ENCODE measurements around the gene MICAL3.

Gene MICAL3

GRCh38 chr22:17868771-17869170, 155.6 kb downstream of the MICAL3 start:
- DNase-seq (ENCODE audit: low read depth in 2 of 2): no peak

- no peak for DNase-seq (ENCODE audit: low read depth in 2 of 2)
These were observed 157.1 kb downstream of the MICAL3 start for GRCh38 chr22:17867160-17867785.

DNA sequence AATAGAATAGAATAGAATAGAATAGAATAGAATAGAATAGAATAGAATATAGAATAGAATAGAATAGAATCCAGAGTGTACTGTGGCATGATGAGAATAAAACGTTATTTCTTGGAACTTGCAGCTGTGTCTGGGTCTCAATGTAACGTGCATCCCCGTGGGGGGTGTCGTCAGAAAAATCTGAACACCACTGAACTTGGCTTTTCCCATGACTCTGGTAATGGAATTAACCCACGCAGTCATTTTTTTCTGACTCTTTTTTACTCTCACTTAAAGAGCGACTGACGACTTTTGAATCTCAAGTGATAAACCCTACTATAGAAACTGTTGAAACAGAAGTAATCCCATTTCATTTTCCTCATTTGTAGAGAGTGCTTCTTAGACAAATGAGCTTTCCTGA, 157.7 kb downstream of the MICAL3 start:
- DNase-seq (ENCODE audit: low read depth in 2 of 2): no peak

GRCh38 chr22:17866127-17866526, 158.2 kb downstream of the MICAL3 start:
- no peak for DNase-seq (ENCODE audit: low read depth in 2 of 2)

DNA sequence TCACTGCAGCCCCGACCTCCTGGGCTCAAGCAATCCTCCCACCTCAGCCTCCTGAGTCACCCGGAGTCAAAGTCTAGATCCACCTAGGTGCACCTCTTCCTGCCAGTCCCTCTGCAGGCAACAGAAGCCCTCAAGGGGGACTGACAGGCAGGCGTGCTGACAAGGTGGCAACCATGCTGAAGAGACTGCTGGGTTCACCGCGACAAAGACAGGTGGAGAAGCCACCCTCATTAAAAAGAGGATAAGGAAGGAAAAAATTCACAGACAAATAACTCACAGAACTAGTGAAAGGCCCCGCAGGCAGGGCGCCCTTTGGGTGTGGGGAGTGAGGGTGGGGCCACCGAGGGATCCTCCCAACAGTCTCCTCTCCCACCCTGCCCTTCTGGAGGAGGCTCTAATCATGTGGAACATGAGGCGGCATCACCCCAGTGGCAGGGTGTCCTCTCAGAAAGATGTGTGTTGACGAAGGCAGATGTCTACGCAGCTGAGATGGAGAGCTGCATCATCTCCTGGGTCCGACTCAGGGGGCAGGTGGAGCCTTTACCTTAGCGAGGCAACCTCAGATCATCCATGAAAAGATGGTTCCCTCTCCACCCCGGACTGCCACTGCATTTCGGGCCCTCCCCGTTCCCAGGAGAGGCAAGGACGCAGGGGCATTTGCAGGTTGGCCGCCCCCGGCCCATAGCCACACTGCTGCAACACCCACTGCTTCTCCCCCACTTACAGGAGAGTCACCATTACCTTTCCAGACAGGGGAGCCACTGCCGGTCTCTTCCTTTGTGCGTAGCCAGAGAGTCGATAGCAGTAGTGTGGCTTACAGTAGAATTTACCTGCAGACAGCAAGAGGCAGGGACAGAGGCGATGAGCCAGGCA, 158.9 kb downstream of the MICAL3 start:
- DNase-seq (ENCODE audit: low read depth in 2 of 2): no peak

DNA sequence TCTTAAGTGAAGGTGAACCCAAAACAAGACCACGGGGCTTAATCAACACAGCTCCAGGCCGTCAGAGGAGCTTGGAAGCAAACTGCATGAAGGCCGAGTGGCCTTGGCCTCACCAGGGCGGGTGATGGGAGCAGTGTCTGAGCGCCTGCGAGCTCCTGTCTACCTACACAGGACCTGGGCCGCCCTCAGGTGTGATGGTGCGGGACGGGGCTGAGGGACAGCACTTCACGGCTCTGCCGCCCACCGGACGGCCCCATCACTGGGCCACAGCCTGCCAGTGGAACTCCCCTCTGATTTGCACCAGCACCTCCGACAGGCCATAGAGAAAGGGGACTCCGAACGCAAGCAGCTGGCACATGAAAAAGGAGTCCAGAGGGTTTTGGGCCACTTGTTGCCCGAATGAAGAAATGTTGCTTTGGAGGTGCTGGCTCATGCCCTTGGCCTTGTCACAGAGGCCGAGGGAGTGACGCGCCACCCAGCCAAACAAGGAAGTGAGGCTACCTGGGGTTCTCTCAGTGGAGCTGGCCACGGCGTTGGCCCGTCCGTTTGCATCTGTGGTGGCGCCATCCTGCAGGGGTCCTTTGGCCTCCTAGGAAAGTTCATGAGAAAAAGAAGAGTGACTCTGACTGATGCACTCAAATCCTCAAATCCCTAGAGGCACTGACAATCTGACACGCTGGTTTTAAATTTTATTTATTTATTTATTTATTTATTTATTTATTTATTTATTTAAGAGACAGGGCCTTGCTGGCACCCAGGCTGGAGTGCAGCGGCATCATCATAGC, 159.8 kb downstream of the MICAL3 start:
- no peak for DNase-seq (ENCODE audit: low read depth in 2 of 2)

- DNase-seq (ENCODE audit: low read depth in 2 of 2): no peak
These were observed 161.6 kb downstream of the MICAL3 start for GRCh38 chr22:17862646-17863181.

GRCh38 chr22:17861909-17862308, 162.5 kb downstream of the MICAL3 start:
- no peak for DNase-seq (ENCODE audit: low read depth in 2 of 2)

GRCh38 chr22:17860220-17860965, 164.0 kb downstream of the MICAL3 start:
- DNase-seq (ENCODE audit: low read depth in 2 of 2): no peak

DNA sequence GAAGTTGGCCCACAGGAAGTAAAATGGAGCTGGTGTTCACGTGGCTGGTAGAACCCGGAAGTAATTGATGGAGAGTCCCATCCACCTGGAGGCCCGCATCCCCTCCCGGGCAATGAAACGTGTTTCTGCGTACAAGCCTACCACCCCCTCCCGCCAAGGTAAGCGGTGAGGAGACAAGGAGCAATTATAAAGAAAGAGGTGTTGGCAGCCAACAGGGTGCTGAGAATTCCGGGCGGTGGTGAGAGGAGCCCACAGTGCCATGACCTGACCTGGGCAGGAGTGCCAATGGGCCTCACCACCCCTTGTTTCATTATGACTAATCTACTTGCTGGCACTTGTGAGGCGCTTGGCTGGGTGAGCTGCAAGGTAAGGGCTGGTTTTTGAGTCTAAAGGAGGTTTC, 166.3 kb downstream of the MICAL3 start:
- no peak for DNase-seq (ENCODE audit: low read depth in 2 of 2)

GRCh38 chr22:17855572-17856290, 168.6 kb downstream of the MICAL3 start:
- DNase-seq (ENCODE audit: low read depth in 2 of 2): no peak

DNA sequence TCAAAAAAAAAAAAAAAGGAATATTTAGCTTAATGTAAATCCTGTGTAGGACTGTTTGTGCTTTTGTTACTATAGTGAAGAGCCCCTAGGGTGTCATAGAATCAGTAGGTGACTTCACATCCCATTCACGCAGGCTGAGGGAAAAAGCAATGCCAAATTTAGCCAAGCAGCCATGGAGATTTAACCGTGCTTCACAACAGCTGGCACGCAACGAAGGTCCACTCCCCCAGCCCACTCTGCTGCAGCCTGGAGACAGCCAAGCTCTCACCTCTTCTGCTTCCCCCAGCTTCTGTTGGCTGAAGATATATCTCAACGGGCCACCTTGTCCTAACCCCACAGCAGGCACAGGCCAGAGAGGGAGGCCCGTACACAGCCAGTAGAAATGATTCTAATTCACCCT, 171.3 kb downstream of the MICAL3 start:
- DNase-seq (ENCODE audit: low read depth in 2 of 2): no peak

DNA sequence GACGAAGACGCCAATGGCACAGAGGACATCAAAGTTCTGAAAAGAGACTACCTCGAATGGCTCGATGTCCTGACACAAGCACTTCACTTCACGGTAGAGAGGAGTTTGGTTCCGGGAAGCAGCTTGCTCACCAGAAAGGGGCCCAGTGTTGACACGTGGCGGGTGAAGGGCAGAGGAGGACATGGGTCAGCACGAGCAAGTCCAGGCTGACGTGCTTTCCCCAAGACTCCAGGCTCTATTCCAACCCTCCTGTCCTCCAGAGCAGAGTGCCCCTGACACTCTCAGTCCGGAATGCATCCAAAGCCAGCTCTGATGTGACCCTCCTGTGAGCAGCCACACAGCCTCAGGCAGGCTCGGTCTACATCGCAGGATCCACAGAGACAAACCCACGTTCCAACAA, 172.6 kb downstream of the MICAL3 start:
- DNase-seq (ENCODE audit: low read depth in 2 of 2): no peak

GRCh38 chr22:17847360-17848078, 176.8 kb downstream of the MICAL3 start:
- DNase-seq (ENCODE audit: low read depth in 2 of 2): no peak

GRCh38 chr22:17846326-17846992, 177.9 kb downstream of the MICAL3 start:
- DNase-seq (ENCODE audit: low read depth in 2 of 2): no peak

- no peak for DNase-seq (ENCODE audit: low read depth in 2 of 2)
These were observed 178.6 kb downstream of the MICAL3 start for GRCh38 chr22:17845790-17846189.

- no peak for DNase-seq (ENCODE audit: low read depth in 2 of 2)
These were observed 179.0 kb downstream of the MICAL3 start for GRCh38 chr22:17845327-17845726.

- no peak for DNase-seq (ENCODE audit: low read depth in 2 of 2)
These were observed 180.2 kb downstream of the MICAL3 start for GRCh38 chr22:17844150-17844549.

- no peak for DNase-seq (ENCODE audit: low read depth in 2 of 2)
These were observed 182.0 kb downstream of the MICAL3 start for GRCh38 chr22:17842386-17842785.

- DNase-seq (ENCODE audit: low read depth in 2 of 2): no peak
These were observed 182.5 kb downstream of the MICAL3 start for GRCh38 chr22:17841836-17842235.

All from stimulated activated CD4-positive, alpha-beta T cell treated with anti-CD3 and anti-CD28 coated beads, Interleukin-1b, Interleukin-23, amount 100 ng/mL, for 1 hour (primary cell).